ENCODE data around the gene DDX6. TPM values are rescaled to one million over a fixed set of nuclear protein-coding genes. Genes with fewer than 3 reads are reported as not detected.
A peak's percentile ranks its signal among the peaks of the same experiment; 100 is the strongest.
"Not testable (repeated sequence)": the region's sequence is repeated elsewhere in the genome, so short reads cannot be mapped to it uniquely, and the experiment has no call there.

Gene DDX6
- polyA plus RNA-seq, 4 donors, result 16.1 to 72.1 (median 22.2) TPM

- H3K27me3 ChIP-seq (ENCODE audit: control insufficient read depth in 3 of 3, insufficient read depth in 3 of 3, low read length in 3 of 3), result no peaks in the 10 kb centered on the region
- H3K36me3 ChIP-seq (ENCODE audit: control insufficient read depth in 3 of 3, insufficient read depth in 2 of 3, low read depth in 1 of 3, low read length in 3 of 3), result no peaks in the 10 kb centered on the region
- H3K9me3 ChIP-seq (ENCODE audit: control insufficient read depth in 2 of 2, insufficient read depth in 1 of 2, low read depth in 1 of 2, low read length in 1 of 2), result no peaks in the 10 kb centered on the region
- peak overlapping the region in 1 of 3 donors; percentile 59 for H3K27ac ChIP-seq (ENCODE audit: low read depth in 1 of 3, low read length in 2 of 3)
- WGBS, 3 donors, result 40 to 62% (median 53%) methylated on average over 14 of the region's 14 CpGs
- DNase-seq, result peak in 1 of 2 donors; percentile 81
- no peak overlapping the region for H3K4me3 ChIP-seq (ENCODE audit: low read depth in 1 of 3, low read length in 3 of 3)
- no peaks in the 10 kb centered on the region for H3K4me1 ChIP-seq (ENCODE audit: control insufficient read depth in 3 of 3, insufficient read depth in 2 of 3, low read depth in 1 of 3, low read length in 2 of 3)
- no peak for FAIRE-seq
Measured at GRCh38 chr11:118820412-118821357, 29.7 kb upstream of the DDX6 start.

GRCh38 chr11:118820025-118820379, 29.0 kb upstream of the DDX6 start:
- 87 to 91% (median 90%) methylated on average over 7 of the region's 7 CpGs for WGBS, 3 donors
- H3K4me3 ChIP-seq (ENCODE audit: low read depth in 1 of 3, low read length in 3 of 3); H3K36me3 ChIP-seq (ENCODE audit: control insufficient read depth in 3 of 3, insufficient read depth in 2 of 3, low read depth in 1 of 3, low read length in 3 of 3); DNase-seq; H3K4me1 ChIP-seq (ENCODE audit: control insufficient read depth in 3 of 3, insufficient read depth in 2 of 3, low read depth in 1 of 3, low read length in 2 of 3); H3K9me3 ChIP-seq (ENCODE audit: control insufficient read depth in 2 of 2, insufficient read depth in 1 of 2, low read depth in 1 of 2, low read length in 1 of 2); H3K27me3 ChIP-seq (ENCODE audit: control insufficient read depth in 3 of 3, insufficient read depth in 3 of 3, low read length in 3 of 3); FAIRE-seq: not testable (repeated sequence)
- peak overlapping the region in 1 of 3 donors; percentile 74 for H3K27ac ChIP-seq (ENCODE audit: low read depth in 1 of 3, low read length in 2 of 3)

- WGBS, 3 donors, result 70 to 81% (median 80%) methylated on average over 7 of the region's 7 CpGs
- DNase-seq (no peak), FAIRE-seq (no peak)
- H3K36me3 ChIP-seq (ENCODE audit: control insufficient read depth in 3 of 3, insufficient read depth in 2 of 3, low read depth in 1 of 3, low read length in 3 of 3), result no peaks in the 10 kb centered on the region
- H3K27ac ChIP-seq (ENCODE audit: low read depth in 1 of 3, low read length in 2 of 3), result peak overlapping the region in 2 of 3 donors; percentile 41 to 74
- H3K9me3 ChIP-seq (ENCODE audit: control insufficient read depth in 2 of 2, insufficient read depth in 1 of 2, low read depth in 1 of 2, low read length in 1 of 2), result no peaks in the 10 kb centered on the region
- H3K4me3 ChIP-seq (ENCODE audit: low read depth in 1 of 3, low read length in 3 of 3), result no peak overlapping the region
- H3K27me3 ChIP-seq (ENCODE audit: control insufficient read depth in 3 of 3, insufficient read depth in 3 of 3, low read length in 3 of 3), result no peaks in the 10 kb centered on the region
- no peaks in the 10 kb centered on the region for H3K4me1 ChIP-seq (ENCODE audit: control insufficient read depth in 3 of 3, insufficient read depth in 2 of 3, low read depth in 1 of 3, low read length in 2 of 3)
Measured at GRCh38 chr11:118819334-118820024, 28.5 kb upstream of the DDX6 start.

GRCh38 chr11:118818130-118818529, 27.2 kb upstream of the DDX6 start:
- Histone ChIP-seq H3K36me3 (ENCODE audit: control insufficient read depth in 3 of 3, insufficient read depth in 2 of 3, low read depth in 1 of 3, low read length in 3 of 3) (no peaks in the 10 kb centered on the region), H3K27me3 (ENCODE audit: control insufficient read depth in 3 of 3, insufficient read depth in 3 of 3, low read length in 3 of 3) (no peaks in the 10 kb centered on the region), H3K4me1 (ENCODE audit: control insufficient read depth in 3 of 3, insufficient read depth in 2 of 3, low read depth in 1 of 3, low read length in 2 of 3) (no peaks in the 10 kb centered on the region), H3K9me3 (ENCODE audit: control insufficient read depth in 2 of 2, insufficient read depth in 1 of 2, low read depth in 1 of 2, low read length in 1 of 2) (no peaks in the 10 kb centered on the region), H3K4me3 (ENCODE audit: low read depth in 1 of 3, low read length in 3 of 3) (no peak overlapping the region), H3K27ac (ENCODE audit: low read depth in 1 of 3, low read length in 2 of 3) (no peak overlapping the region)
- no peak for DNase-seq
- no peak for FAIRE-seq
- 95 to 99% (median 97%) methylated on average over 4 of the region's 4 CpGs for WGBS, 3 donors

DNA sequence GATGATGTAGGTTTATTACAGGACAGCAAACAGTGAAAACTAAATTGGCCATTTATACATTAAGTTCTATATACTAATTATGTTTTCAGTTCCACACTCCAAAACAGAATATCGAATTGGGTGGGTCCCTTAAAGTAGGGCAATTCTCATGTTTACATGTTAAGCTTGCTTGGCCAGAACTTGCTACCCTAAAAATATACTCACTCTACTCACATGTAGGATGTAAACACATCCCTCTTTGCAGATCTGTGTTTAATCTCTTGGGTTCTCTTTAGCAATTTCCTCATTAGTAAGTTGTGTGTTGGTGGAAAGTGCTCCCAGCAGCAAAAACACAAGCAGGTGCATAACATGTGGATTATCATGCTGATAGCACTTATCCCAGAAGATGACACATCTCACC, 22.6 kb upstream of the DDX6 start:
- Histone ChIP-seq H3K27ac (ENCODE audit: low read depth in 1 of 3, low read length in 2 of 3) (no peak overlapping the region), H3K27me3 (ENCODE audit: control insufficient read depth in 3 of 3, insufficient read depth in 3 of 3, low read length in 3 of 3) (peaks cover 0 to 2% (median 0%) of the 10 kb centered on the region in 3 donors), H3K36me3 (ENCODE audit: control insufficient read depth in 3 of 3, insufficient read depth in 2 of 3, low read depth in 1 of 3, low read length in 3 of 3) (no peaks in the 10 kb centered on the region), H3K4me3 (ENCODE audit: low read depth in 1 of 3, low read length in 3 of 3) (no peak overlapping the region), H3K9me3 (ENCODE audit: control insufficient read depth in 2 of 2, insufficient read depth in 1 of 2, low read depth in 1 of 2, low read length in 1 of 2) (no peaks in the 10 kb centered on the region), H3K4me1 (ENCODE audit: control insufficient read depth in 3 of 3, insufficient read depth in 2 of 3, low read depth in 1 of 3, low read length in 2 of 3) (no peaks in the 10 kb centered on the region)
- DNase-seq, result no peak
- WGBS, 3 donors, result 28 to 55% (median 31%) methylated on average over 1 of the region's 1 CpG
- no peak for FAIRE-seq

DNA sequence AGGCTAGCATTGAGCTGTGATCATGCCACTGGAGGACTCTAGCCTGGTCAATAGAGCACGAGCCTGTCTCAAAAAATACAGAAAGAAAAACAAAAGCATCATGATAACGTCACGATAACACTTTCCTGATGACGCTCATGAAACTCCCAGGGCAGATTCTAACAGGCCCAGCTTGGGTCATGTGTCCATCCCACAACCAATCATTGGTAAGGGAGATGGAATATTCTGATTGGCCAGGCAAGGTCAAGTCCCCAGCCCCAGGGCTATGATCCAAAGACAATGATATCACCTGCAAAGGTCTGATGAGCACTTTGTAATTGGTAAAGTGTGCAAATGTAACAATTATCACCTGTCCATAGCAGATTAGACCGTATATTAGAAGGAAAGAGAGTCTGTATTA, 21.5 kb upstream of the DDX6 start:
- H3K9me3 ChIP-seq (ENCODE audit: control insufficient read depth in 2 of 2, insufficient read depth in 1 of 2, low read depth in 1 of 2, low read length in 1 of 2), result no peaks in the 10 kb centered on the region
- no peak overlapping the region for H3K27ac ChIP-seq (ENCODE audit: low read depth in 1 of 3, low read length in 2 of 3)
- H3K4me1 ChIP-seq (ENCODE audit: control insufficient read depth in 3 of 3, insufficient read depth in 2 of 3, low read depth in 1 of 3, low read length in 2 of 3), result no peaks in the 10 kb centered on the region
- no peak for FAIRE-seq
- 33 to 74% (median 66%) methylated on average over 3 to 4 of the region's 5 CpGs for WGBS, 3 donors
- DNase-seq, result no peak
- no peak overlapping the region for H3K4me3 ChIP-seq (ENCODE audit: low read depth in 1 of 3, low read length in 3 of 3)
- no peaks in the 10 kb centered on the region for H3K36me3 ChIP-seq (ENCODE audit: control insufficient read depth in 3 of 3, insufficient read depth in 2 of 3, low read depth in 1 of 3, low read length in 3 of 3)
- peaks cover 0 to 2% (median 0%) of the 10 kb centered on the region in 3 donors for H3K27me3 ChIP-seq (ENCODE audit: control insufficient read depth in 3 of 3, insufficient read depth in 3 of 3, low read length in 3 of 3)

- no peak for FAIRE-seq
- Histone ChIP-seq H3K36me3 (ENCODE audit: control insufficient read depth in 3 of 3, insufficient read depth in 2 of 3, low read depth in 1 of 3, low read length in 3 of 3) (no peaks in the 10 kb centered on the region), H3K4me1 (ENCODE audit: control insufficient read depth in 3 of 3, insufficient read depth in 2 of 3, low read depth in 1 of 3, low read length in 2 of 3) (no peaks in the 10 kb centered on the region), H3K27me3 (ENCODE audit: control insufficient read depth in 3 of 3, insufficient read depth in 3 of 3, low read length in 3 of 3) (peaks cover 0 to 2% (median 0%) of the 10 kb centered on the region in 3 donors), H3K27ac (ENCODE audit: low read depth in 1 of 3, low read length in 2 of 3) (no peak overlapping the region), H3K9me3 (ENCODE audit: control insufficient read depth in 2 of 2, insufficient read depth in 1 of 2, low read depth in 1 of 2, low read length in 1 of 2) (no peaks in the 10 kb centered on the region), H3K4me3 (ENCODE audit: low read depth in 1 of 3, low read length in 3 of 3) (no peak overlapping the region)
- WGBS, 3 donors, result 67 to 80% (median 74%) methylated on average over 3 of the region's 3 CpGs
- DNase-seq, result no peak
Measured at GRCh38 chr11:118807800-118808778, 17.1 kb upstream of the DDX6 start.

DNA sequence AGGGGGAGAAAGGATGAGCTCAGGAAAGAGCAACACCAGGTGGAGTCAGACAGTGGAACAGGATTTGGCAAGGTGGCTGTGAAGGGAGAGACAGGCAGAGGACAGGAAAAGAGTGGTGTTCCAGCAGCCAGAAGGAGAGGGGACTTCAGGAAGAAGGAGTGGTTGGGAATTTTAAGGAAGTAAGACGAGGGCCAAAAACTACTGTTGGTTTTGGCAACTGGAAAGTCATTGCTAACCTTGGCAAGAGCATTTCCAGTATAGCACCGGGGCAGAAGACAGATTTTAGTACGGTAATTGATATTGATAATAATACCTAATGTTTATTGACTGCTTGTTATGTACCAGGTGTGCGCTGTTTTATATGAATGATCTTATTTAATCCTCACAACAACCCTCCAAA, 15.4 kb upstream of the DDX6 start:
- no peak for DNase-seq
- H3K4me1 ChIP-seq (ENCODE audit: control insufficient read depth in 3 of 3, insufficient read depth in 2 of 3, low read depth in 1 of 3, low read length in 2 of 3), result no peaks in the 10 kb centered on the region
- no peak overlapping the region for H3K4me3 ChIP-seq (ENCODE audit: low read depth in 1 of 3, low read length in 3 of 3)
- no peaks in the 10 kb centered on the region for H3K9me3 ChIP-seq (ENCODE audit: control insufficient read depth in 2 of 2, insufficient read depth in 1 of 2, low read depth in 1 of 2, low read length in 1 of 2)
- H3K27ac ChIP-seq (ENCODE audit: low read depth in 1 of 3, low read length in 2 of 3), result no peak overlapping the region
- FAIRE-seq, result no peak
- no peaks in the 10 kb centered on the region for H3K36me3 ChIP-seq (ENCODE audit: control insufficient read depth in 3 of 3, insufficient read depth in 2 of 3, low read depth in 1 of 3, low read length in 3 of 3)
- WGBS, 3 donors, result 47 to 72% (median 59%) methylated on average over 4 of the region's 4 CpGs
- no peaks in the 10 kb centered on the region for H3K27me3 ChIP-seq (ENCODE audit: control insufficient read depth in 3 of 3, insufficient read depth in 3 of 3, low read length in 3 of 3)
